HG03135 (cell line): ENCODE data around the gene ERCC2.
"Not testable (repeated sequence)": the region's sequence is repeated elsewhere in the genome, so short reads cannot be mapped to it uniquely, and the experiment has no call there.

Experiments used
- ATAC-seq: cut with Tn5 transposase; IDR thresholded peaks from one replicate; pipeline ENCODE4 v1.9.1; 2021; ENCODE audit warnings: mild to moderate bottlenecking, moderate library complexity; ENCODE audit not compliant: unreplicated experiment

The ERCC2 gene

DNA sequence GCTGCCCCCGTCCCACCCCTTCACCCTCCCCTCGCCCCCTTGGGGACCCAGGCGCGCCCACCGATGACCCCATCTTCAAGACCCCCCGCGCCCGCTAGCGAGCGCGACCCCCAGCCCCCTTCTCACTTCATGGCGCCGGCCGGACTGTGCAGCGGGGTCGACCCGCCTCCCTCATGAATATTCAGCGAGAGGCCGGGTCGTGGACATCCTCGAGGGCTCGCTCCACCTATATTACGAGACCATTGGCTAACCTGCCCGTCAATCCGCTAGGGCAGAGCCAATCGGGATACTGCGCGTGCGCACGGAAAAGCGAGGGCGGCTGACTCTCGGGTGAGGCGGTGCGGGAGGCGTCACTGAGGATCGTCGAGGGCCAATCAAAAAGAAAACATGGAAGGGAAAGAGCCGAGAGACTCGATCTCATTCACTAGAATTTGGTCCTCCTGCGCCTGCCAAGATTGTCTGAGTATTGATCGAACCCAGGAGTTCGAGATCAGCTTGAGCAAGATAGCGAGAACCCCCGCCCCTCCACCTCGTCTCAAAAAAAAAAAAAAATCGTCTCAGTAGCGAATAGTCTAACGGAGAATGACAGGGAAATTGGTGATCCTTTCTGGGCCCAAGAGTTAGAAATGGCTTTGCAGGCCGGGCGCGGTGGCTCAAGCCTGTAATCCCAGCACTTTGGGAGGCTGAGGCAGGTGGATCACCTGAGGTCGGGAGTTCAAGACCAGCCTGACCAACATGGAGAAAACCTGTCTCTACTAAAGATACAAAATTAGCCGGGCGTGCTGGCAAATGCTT, at the start of gene ERCC2:
Gene ERCC2, minus strand, starts transcription at position 164 of the 795 bp plus-strand sequence. Its CDS starts 33 bp downstream, at position 131.
- peak; percentile 90 for ATAC-seq

DNA sequence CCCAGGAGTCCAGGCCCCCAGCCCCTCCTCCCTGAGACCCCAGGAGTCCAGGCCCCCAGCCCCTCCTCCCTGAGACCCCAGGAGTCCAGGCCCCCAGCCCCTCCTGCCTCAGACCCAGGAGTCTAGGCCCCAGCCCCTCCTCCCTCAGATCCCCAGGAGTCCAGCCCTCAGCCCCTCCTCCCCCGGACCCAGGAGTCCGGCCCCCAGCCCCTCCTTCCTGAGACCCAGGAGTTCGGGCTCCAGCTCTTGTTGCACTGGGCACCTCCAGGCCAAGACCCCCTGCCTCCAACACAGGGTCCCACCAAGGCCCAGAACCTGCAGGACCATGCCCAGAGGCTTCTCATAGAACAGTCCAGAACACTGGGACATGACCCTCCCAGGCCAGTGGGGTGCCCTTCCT, 49.5 kb upstream of the ERCC2 start:
- ATAC-seq: no peak

DNA sequence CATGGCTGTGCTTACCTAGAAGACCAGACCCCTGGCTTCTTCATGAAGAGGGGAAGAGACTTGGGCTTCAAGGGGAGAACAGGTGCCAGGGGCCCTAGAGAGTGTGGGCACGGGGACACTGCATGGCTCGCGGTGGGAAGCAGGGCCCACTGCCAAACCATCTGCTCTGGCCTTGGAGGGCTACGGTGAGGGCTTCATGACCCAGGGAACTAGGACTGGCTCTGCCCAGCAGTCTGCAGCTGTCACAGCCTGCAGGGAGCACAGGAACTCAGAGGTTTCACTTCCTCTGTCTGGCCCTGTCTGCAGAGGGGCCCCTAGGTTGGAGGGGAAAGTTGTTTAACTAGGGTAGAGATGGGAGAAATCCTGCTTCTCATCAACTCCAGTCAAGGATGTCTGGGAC, 49.0 kb upstream of the ERCC2 start:
- ATAC-seq: peak; percentile 49

DNA sequence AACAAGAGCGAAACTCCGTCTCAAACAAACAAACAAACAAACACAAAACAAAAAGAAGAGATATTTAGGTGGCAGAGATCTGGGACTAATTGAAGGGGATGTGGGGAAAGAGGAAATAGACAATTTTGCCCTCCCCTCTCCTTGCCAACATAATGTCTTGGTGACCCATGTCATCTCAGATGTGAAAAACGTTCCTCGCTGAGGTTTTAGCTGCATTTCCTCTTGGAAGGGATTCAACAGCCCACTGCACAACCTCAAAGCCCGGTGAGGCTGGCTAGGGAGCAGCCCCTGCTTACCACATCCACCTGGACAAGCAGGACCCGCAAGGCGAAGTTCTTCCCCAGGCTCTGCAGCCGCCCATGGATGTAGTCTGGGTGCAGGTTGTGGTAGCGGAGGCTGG, 48.4 kb upstream of the ERCC2 start:
- ATAC-seq: no peak

DNA sequence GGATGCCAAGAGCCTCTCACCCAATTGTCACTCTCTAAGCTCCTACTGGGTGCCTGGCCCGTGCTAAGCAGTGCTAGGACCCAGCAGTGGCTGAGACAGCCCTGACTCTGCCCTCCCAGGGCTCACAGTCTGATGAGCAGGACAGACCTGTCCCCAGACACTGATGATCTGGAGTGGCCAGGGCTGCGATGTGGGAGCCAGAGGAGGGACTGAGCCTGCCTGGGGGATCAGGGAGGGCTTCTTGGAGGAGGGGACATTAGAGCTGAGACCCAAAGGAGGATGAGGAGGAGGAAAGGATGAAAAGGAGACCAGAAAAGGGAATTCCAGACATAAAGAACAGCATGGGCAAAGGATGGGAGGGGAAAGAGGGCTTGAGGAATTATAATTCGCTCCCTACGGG, 46.8 kb upstream of the ERCC2 start:
- no peak for ATAC-seq

DNA sequence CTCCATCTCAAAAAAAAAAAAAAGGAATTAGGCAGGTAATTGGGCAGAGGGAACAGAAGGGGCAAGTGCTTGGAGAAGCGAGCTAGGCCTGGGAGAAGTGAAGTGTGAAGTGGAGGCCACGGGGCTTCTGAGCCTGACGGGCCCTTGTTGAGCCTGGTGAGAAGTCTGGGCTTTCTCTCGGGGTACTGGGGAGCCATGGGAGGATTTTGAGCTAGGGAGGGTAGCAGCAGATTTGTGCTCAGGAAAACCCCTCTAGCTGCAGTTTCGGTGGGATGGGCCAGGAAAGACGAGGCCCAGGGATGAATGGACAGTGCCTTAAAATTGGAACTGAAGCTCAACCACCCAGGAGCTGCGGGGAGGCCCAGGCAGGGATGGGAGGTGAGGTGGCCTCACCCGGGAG, 44.1 kb upstream of the ERCC2 start:
- no peak for ATAC-seq

DNA sequence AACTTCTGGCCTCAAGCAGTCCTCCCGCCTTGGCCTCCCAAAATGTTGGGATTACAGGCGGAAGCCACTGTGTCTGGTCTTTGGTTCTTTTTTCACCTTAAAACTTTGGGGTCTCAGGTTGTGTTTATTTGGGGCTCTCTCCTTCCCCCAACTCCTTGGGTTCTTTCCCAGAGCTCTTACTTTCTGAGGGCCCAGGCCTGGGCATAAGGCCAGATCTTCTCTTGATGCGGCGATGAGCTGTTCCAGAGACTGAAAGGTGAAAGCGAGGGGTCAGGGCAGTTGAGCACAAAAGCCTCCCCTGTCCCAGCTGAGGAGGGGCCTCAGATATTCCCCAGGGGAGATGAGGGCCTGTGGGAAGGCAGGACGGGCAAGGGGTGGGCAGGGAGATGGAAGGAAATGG, 43.1 kb upstream of the ERCC2 start:
- ATAC-seq: no peak

DNA sequence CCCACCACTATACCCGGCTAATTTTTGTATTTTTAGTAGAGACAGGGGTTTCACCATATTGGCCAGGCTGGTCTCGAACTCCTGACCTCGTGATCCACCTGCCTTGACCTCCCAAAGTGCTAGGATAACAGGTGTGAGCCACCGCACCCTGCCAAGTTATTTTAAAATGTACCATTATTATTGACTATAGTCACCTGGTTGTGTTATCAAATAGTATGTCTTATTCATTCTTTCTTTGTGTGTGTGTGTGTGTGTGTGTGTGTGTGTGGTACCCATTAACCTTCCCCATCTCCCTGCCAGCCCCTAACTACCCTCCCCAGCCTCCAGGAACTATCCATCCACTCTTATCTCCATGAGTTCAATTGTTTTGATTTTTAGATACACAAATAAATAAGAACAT, 40.0 kb upstream of the ERCC2 start:
- not testable (repeated sequence) for ATAC-seq

DNA sequence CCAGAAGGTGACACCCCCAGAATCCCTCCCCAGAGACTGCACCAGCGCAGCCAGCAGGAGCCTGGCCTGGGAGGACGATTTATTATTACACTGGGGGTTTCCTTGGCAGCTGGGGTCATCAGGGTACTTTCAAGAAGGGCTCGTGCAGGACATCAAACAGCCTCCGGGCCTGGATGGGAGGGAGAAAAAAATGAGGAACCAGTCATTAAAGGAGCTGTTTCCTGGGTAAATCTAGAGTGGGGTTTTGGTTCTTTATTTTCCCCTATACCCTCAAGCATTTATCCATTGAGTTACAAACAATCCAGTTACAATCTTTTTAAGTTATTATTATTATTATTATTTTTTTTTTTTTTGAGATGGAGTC, 39.2 kb upstream of the ERCC2 start:
- no peak for ATAC-seq

DNA sequence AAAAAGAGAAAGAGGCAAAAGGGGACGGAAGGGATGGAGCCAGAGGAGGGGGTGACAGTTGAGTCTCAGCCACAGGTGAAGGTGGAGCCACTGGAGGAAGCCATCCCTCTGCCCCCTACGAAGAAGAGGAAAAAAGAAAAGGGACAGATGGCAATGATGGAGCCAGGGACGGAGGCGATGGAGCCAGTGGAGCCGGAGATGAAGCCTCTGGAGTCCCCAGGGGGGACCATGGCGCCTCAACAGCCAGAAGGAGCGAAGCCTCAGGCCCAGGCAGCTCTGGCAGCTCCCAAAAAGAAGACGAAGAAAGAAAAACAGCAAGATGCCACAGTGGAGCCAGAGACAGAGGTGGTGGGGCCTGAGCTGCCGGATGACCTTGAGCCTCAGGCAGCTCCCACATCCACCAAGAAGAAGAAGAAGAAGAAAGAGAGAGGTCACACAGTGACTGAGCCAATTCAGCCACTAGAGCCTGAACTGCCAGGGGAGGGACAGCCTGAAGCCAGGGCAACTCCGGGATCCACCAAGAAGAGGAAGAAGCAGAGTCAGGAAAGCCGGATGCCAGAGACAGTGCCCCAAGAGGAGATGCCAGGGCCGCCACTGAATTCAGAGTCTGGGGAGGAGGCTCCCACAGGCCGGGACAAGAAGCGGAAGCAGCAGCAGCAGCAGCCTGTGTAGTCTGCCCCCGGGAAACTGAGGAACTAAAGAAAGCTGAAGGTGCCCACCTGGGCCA, 38.6 kb upstream of the ERCC2 start:
- no peak for ATAC-seq

DNA sequence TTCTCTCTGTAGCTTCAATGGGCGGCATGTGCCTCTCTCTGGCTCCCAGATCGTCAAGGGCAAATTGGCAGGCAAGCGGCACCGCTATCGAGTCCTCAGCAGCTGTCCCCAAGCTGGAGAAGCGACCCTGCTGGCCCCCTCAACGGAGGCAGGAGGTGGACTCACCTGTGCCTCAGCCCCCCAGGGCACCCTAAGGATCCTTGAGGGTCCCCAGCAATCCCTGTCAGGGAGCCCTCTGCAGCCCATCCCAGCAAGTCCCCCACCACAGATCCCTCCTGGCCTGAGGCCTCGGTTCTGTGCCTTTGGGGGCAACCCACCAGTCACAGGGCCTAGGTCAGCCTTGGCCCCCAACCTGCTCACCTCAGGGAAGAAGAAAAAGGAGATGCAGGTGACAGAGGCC, 37.7 kb upstream of the ERCC2 start:
- no peak for ATAC-seq

DNA sequence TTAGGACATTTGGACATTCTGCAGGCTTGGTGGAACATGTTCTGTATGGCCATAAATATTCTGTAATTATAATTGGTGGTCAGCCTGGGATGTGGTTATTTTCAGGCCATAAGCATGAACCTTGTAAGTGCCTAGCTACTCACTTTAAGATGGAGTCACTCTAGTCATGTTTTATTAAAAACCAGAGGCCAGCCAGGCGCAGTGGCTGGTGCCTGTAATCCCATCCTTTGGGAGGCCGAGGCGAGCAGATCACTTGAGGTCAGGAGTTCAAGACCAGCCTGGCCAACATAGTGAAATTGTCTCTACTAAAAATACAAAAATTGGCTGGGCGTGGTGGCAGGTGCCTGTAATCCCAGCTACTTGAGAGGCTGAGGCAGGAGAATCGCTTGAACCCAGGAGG, 37.2 kb upstream of the ERCC2 start:
- ATAC-seq: not testable (repeated sequence)

DNA sequence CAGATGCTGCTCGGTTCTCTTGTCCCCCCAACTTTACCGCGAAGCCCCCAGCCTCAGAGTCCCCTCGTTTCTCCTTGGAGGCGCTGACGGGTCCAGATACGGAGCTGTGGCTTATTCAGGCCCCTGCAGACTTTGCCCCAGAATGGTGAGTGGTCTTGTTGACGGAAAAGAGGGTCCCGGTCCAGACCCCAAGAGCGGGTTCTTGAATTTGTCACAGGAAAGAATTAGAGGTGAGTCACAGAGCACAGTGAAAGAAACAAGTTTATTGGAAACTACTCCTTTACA, 36.7 kb upstream of the ERCC2 start:
- no peak for ATAC-seq

DNA sequence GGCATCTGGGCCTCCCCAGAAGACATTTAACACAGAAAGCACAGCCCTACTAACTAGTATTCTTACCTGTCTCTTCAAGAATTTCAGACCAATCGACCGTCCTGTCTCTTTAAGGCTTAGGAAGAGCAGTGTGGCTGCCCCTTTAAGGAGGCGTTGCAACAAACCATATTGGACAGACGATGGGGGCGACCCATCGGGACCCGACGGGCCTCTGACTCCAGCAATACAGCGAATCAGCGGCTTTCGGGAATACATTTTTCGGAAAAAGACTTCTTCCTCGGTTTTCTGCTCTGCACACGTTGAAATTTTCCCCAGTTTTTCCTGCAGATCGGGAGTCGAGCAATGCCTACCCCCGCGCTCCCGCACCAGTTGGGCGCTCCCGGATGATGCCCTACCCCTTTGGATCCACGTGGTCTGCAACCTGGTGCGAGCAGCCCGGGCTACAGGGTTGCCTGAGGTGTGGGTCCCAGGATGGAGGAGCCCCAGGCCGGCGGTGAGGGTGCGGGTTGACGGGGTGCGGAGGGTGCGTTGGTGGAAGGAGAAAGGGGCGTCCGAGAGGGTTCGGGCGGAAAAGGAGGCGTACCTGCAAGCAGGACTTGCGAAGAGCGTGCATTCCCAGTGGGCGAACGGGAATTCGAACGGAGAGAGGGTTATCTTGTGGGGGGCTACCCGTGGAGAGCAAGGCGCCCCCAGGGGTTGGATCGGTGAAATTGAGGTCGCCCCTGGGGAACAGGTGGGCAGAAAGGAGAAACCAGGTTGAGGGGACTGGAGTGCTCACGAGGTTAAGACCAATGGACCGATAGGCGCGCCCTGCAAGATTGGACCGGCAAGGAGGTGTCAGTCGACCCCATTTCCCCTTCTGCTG, 36.1 kb upstream of the ERCC2 start, which contains the start of gene POLR1G:
Gene POLR1G, plus strand, starts transcription at position 419 of the 865 bp plus-strand sequence. Its CDS starts 53 bp downstream, at position 472.
- ATAC-seq: peak; percentile 70

DNA sequence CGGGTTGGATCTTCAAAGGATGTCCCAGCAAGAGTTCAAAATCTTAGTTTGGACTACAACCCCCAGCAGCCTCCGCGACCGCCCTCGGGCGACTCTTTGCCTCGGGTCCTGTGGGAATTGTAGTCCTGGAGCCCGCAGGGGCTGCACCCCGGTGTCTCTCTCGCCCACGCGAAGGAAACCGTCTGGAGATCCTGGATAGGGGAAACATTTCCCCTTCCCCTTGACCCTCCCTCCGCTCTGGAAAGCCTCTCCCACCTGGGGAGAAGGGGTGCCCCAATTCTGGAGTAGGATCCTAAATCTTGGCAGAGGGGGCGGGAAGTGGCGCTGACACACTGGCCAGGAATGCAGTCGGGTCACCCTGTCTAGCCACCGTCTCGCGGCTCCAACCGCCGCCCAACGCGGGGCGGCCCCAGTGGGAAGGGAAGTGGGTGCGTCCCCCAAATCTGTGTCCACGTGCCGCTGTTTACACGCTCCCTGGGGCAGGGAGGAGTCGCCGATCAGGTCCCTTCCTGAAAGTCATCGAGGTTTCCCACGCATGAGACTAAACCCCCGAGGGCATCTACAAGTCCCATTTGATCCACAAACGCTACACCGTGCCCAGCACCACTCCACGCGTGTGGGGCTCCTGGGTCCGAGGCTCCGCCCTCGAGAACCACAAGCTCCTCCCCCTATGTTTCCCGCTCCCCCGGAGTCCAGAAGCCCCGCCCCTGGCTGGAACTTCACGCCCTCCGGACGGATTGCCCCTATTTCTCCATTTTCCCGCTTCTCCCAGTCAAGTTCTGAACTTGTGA, 35.3 kb upstream of the ERCC2 start:
- ATAC-seq: peak; percentile 38

DNA sequence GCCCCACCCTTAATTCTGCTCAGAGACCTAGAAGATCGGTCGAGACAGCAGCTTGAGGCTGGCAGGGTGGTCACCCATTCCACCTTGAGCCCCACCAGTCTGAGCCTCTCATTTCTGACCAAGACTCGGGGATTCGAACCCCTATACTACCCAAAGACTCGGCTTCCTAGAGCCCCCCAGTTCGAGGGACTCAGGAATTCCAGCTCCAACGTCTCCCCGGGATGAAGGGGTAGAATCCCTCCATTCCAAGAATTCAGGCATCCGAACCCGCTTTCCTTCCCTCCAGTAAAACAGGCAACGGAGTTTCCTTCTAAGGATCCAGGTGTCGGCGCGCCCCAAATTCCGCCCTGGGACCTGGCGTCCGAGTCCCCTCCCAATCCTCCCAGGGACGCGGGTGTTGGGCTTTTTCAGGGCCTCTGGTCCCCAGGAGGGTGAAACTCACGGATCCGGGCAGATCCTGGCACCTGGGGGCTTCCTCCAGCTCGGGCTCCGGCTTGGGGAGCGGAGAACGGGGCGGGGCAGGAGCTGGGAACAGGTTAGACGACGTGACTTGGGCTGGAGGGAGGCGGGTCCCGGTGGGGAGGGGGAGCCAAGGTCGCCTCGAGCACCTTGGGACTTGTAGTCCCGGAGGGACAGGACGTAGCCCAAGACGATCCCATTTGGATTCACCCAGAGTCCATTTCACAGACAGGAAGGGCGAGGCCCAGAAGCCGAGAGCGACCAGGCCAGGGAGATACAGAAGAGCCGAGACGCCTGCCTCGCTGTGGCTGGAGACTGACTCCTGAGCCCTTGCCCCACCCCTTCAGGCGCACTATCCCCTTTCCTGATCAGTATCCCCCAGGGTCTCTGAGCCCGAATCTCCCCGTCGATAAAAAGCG, 34.4 kb upstream of the ERCC2 start, which contains the start of gene PPP1R13L:
Gene PPP1R13L, minus strand, starts transcription at position 513 of the 878 bp plus-strand sequence. CDS start 6,751 bp downstream, outside the sequence.
- ATAC-seq: no peak

DNA sequence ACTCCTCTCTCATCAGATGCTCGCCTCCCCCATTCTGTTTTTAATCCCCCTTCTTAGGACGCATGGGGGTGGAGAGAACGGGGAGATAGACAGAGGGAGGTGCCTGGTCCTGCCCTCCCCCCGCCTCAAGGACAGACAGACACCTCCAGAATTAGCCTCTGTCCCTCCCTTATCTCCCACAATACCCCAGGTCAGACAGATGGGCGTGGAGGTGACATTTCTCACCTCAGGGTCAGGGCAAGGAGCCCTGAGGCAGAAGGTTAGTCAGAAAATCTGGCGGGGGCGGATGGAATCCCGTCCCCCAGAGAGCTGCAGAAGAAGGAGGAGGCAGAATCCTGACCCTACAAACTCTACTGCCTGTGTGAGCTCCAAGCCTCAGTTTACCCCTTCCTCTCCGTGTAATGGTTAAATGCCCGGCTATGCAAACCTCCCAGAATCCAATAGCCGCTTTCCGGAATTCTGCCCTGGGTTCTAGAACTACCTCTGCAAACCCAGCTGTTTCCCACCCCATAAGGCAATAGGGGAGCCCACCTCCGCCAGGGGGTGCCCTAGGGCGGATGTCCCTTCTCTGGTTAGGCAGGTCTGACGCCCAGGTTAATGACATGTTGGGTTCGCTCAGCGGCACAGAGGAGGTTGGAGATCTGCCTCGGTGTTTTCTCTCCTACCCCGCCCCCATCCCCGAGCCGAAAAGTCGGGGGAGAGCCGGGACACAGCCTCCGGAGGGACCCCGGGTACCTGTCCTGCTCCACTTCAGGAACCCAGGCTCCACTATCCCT, 33.6 kb upstream of the ERCC2 start:
- no peak for ATAC-seq

DNA sequence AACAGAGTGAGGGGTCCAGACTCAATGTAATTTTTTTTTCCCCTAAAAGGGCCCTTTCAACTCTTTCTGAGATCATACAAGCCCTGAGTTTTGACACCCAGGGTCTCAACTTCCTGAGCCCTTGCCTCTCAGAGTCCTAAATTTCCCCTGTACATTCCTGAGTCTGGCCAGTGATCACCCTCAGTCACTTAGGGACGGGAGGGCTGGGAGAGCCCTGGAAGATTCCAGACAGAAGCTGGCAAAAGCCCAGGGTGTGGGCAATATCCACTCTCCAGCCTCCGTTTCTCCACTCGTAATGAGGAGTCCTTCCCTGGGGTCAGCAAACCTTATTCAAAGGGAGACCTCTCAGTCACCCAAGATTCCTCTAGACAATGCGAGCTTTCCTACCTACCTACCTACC, 32.9 kb upstream of the ERCC2 start:
- no peak for ATAC-seq
